Mesendoderm (in vitro differentiated cells): ENCODE data around the gene NHERF1.

Experiments
- DNase-seq: peaks from one replicate; pipeline ENCODE4 v3.0.0; 2013
- H2AK5ac ChIP-seq: 2 replicates; pipeline ENCODE4 v1.6.1; 2013; ENCODE audit warnings: low read length, inconsistent platforms
- H2BK120ac ChIP-seq: 2 replicates; pipeline ENCODE4 v1.6.1; 2013; ENCODE audit warnings: low read depth, mild to moderate bottlenecking, low read length, moderate library complexity, mixed read lengths
- H2BK15ac ChIP-seq: replicated peaks from 2 replicates; pipeline ENCODE4 v1.6.1; 2013; ENCODE audit warnings: low read depth, mild to moderate bottlenecking, moderate library complexity
- H2BK5ac ChIP-seq: 2 replicates; pipeline ENCODE4 v1.6.1; 2013; ENCODE audit warnings: low read length, inconsistent platforms
- H3K18ac ChIP-seq: 2 replicates; pipeline ENCODE4 v1.6.1; 2013; ENCODE audit warnings: mild to moderate bottlenecking, low read length, mixed read lengths
- H3K23ac ChIP-seq: one replicate; pipeline ENCODE4 v1.6.1; 2013; ENCODE audit warnings: low read length
- H3K27ac ChIP-seq: 2 replicates; pipeline ENCODE4 v1.5.1; 2013; ENCODE audit warnings: low read depth, mild to moderate bottlenecking, inconsistent platforms, low read length, moderate library complexity
- H3K27me3 ChIP-seq: 2 replicates; pipeline ENCODE4 v1.6.1; 2013; ENCODE audit warnings: low read length, control low read depth, mild to moderate bottlenecking, inconsistent platforms; ENCODE audit not compliant: insufficient read depth, poor library complexity
- H3K36me3 ChIP-seq: 2 replicates; pipeline ENCODE4 v1.6.1; 2013; ENCODE audit warnings: low read length, inconsistent platforms; ENCODE audit not compliant: control insufficient read depth, insufficient read depth
- H3K4ac ChIP-seq: one replicate; pipeline ENCODE4 v1.6.1; 2013; ENCODE audit warnings: low read depth, mild to moderate bottlenecking, low read length, moderate library complexity
- H3K4me1 ChIP-seq: 2 replicates; pipeline ENCODE4 v1.6.1; 2013; ENCODE audit warnings: low read depth, low read length, inconsistent platforms; ENCODE audit not compliant: control insufficient read depth
- H3K4me2 ChIP-seq: 2 replicates; pipeline ENCODE4 v1.6.1; 2013; ENCODE audit warnings: low read length
- H3K4me3 ChIP-seq: 2 replicates; pipeline ENCODE4 v1.5.1; 2013; ENCODE audit warnings: mild to moderate bottlenecking, low read length
- H3K56ac ChIP-seq: one replicate; pipeline ENCODE4 v1.6.1; 2013; ENCODE audit warnings: low read length
- H3K79me1 ChIP-seq: 2 replicates; pipeline ENCODE4 v1.6.1; 2013; ENCODE audit warnings: low read length, inconsistent platforms
- H3K79me2 ChIP-seq: 2 replicates; pipeline ENCODE4 v1.6.1; 2013; ENCODE audit warnings: mild to moderate bottlenecking, low read length; ENCODE audit not compliant: control insufficient read depth, insufficient read depth
- H3K9ac ChIP-seq: 2 replicates; pipeline ENCODE4 v1.6.1; 2013; ENCODE audit warnings: low read length, inconsistent platforms
- H4K5ac ChIP-seq: one replicate; pipeline ENCODE4 v1.6.1; 2013; ENCODE audit warnings: low read length
- H4K8ac ChIP-seq: one replicate; pipeline ENCODE4 v1.6.1; 2013; ENCODE audit warnings: low read depth, mild to moderate bottlenecking, control low read depth, low read length, moderate library complexity
- WGBS: extraction: QIAGEN DNeasy Blood & Tissue Kit; methylation state at CpG from one replicate; pipeline ENCODE4 v1.1.7; 2013; ENCODE audit warnings: low lambda C conversion rate, missing lambda C conversion rate; ENCODE audit not compliant: insufficient coverage; ENCODE audit errors: extremely low coverage; 5-methylcytosine and 5-hydroxymethylcytosine counted together

NHERF1 gene

DNA sequence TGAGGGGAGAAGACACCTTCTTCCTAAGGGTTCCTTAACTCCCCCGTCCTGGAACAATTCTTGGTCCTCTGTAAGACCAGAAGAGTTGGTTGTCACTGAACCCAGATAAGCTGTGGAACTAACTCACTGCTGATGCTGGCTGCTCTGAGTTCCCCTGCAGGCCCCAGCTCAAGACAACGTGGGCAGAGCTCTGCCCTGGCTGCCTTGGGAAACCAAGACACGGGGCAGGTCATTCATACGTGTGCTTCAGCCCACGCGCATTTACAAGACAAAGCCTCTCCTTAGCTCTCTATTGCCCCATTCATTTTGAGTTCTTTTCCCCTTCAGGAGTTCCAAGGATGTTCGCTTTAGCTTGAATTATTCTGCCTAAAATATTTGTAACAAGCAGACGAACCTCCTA lies 31.1 kb downstream of the NHERF1 start:
- DNase-seq: no peak
- Histone ChIP-seq H3K9ac (no peak overlapping the region), H3K18ac (no peak overlapping the region), H3K4ac (no peak overlapping the region), H3K79me1 (peaks cover 20% of the 10 kb centered on the region), H2BK15ac (no peak overlapping the region), H3K36me3 (no peaks in the 10 kb centered on the region), H4K5ac (no peak overlapping the region), H2AK5ac (no peak overlapping the region), H3K23ac (no peak overlapping the region), H3K4me2 (no peak overlapping the region), H3K27me3 (no peaks in the 10 kb centered on the region), H3K4me3 (no peak overlapping the region), H2BK5ac (no peak overlapping the region), H3K79me2 (peaks cover 13% of the 10 kb centered on the region), H3K27ac (no peak overlapping the region), H3K56ac (no peak overlapping the region), H2BK120ac (no peak overlapping the region), H3K4me1 (peaks cover 3% of the 10 kb centered on the region), H4K8ac (no peak overlapping the region)
- no CpG with 5 or more reads among the region's 8 CpGs for WGBS

DNA sequence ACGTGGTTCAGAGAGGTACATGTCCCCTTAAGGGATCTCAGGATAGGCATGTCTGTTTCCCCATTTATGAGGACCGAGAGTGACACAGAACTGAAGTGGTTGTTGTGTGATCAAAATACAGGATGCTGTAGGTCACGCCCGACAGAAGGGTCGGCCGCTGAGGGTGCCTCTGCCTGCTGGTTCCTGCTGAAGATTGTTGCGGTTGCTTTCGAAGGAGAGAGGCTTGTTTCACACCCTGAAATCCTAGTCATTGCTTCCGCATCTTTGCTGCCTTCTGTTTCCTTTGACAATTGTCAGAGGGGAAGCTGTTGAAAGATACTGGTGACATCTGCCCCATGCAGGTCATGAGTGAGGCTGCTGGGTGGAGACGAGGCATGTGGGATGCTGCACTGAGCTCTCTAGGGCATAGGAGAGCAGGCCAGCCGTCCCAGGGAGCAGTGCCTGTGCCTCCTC lies 31.5 kb downstream of the NHERF1 start:
- Histone ChIP-seq H3K4me2 (no peak overlapping the region), H3K36me3 (no peaks in the 10 kb centered on the region), H3K4me1 (peaks cover 3% of the 10 kb centered on the region), H3K79me2 (peaks cover 13% of the 10 kb centered on the region), H2BK120ac (no peak overlapping the region), H4K8ac (no peak overlapping the region), H3K23ac (no peak overlapping the region), H2AK5ac (no peak overlapping the region), H3K56ac (no peak overlapping the region), H2BK15ac (no peak overlapping the region), H3K9ac (no peak overlapping the region), H3K18ac (no peak overlapping the region), H3K27ac (no peak overlapping the region), H3K4ac (no peak overlapping the region), H3K27me3 (no peaks in the 10 kb centered on the region), H3K4me3 (no peak overlapping the region), H3K79me1 (peaks cover 20% of the 10 kb centered on the region), H4K5ac (no peak overlapping the region), H2BK5ac (no peak overlapping the region)
- DNase-seq: no peak
- no CpG with 5 or more reads among the region's 11 CpGs for WGBS

DNA sequence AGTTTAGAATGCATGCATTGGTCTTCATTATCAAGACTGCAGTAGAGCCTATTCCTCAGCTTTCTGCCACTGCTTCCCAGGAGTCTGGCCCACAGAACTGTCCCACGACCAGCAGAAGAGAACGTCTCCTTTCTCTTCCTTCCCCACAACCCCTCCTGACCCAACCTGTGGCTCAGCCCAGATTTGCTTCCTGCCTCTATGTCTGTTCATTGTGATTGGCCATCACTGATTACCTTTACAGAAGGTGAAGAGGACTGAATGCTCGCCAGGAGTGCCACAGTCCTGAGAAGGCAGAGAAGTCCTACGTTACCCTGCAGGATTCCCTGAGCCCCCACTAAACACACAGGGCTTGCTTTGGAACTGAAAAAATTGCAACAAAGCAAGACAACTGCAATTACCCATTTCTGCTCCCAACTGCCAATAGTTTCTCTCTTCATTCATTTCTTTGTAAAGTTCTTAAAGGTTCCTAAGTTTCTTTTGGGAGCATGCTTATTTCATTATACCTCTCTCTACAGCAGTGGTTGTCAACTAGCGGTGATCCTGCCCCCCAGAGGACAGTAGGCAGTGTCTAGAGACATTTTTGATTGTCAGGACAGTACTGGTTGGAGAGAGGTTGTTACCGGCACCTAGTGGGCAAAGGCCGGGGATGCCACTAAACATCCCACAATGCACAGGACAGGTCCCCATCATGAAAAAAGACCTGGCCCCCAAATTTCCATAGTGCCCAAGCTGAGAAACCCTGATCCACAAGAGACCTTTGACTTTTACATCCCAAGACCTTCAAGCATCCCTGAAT lies 32.2 kb downstream of the NHERF1 start:
- Histone ChIP-seq H3K4me3 (no peak overlapping the region), H3K79me1 (peaks cover 17% of the 10 kb centered on the region), H3K27ac (no peak overlapping the region), H3K79me2 (peaks cover 7% of the 10 kb centered on the region), H2BK120ac (no peak overlapping the region), H3K4ac (no peak overlapping the region), H3K18ac (no peak overlapping the region), H4K5ac (no peak overlapping the region), H2AK5ac (no peak overlapping the region), H3K4me2 (no peak overlapping the region), H2BK5ac (no peak overlapping the region), H3K56ac (no peak overlapping the region), H3K23ac (no peak overlapping the region), H2BK15ac (no peak overlapping the region), H4K8ac (no peak overlapping the region), H3K27me3 (no peaks in the 10 kb centered on the region), H3K36me3 (no peaks in the 10 kb centered on the region), H3K9ac (no peak overlapping the region), H3K4me1 (no peaks in the 10 kb centered on the region)
- DNase-seq: peak; percentile 82
- no CpG with 5 or more reads among the region's 7 CpGs for WGBS

DNA sequence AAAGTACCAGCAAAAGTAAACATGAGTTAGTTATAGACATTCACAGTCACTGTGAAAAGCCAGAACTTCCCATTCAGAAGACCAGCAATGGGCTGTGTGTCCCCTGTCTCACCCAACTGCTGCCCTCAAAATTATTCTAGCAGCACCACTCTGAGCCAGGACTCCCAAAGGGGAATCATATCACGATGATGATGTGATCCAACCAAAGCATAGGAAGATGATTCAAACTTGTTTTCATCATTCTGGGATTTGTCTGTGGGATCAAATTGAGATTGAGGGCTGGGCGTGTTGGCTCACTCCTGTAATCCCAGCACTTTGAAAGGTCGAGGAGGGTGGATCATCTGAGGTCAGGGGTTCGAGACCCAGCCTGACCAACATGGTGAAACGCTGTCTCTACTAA lies 34.1 kb downstream of the NHERF1 start:
- Histone ChIP-seq H3K36me3 (no peaks in the 10 kb centered on the region), H3K18ac (no peak overlapping the region), H3K4me3 (no peak overlapping the region), H2BK120ac (no peak overlapping the region), H2BK15ac (no peak overlapping the region), H4K5ac (no peak overlapping the region), H3K79me2 (peaks cover 4% of the 10 kb centered on the region), H3K23ac (no peak overlapping the region), H4K8ac (no peak overlapping the region), H3K79me1 (peaks cover 9% of the 10 kb centered on the region), H2AK5ac (no peak overlapping the region), H3K56ac (no peak overlapping the region), H3K27ac (no peak overlapping the region), H3K4ac (no peak overlapping the region), H2BK5ac (no peak overlapping the region), H3K9ac (no peak overlapping the region), H3K4me1 (no peaks in the 10 kb centered on the region), H3K27me3 (no peaks in the 10 kb centered on the region), H3K4me2 (no peak overlapping the region)
- no peak for DNase-seq
- WGBS: no CpG with 5 or more reads among the region's 5 CpGs

DNA sequence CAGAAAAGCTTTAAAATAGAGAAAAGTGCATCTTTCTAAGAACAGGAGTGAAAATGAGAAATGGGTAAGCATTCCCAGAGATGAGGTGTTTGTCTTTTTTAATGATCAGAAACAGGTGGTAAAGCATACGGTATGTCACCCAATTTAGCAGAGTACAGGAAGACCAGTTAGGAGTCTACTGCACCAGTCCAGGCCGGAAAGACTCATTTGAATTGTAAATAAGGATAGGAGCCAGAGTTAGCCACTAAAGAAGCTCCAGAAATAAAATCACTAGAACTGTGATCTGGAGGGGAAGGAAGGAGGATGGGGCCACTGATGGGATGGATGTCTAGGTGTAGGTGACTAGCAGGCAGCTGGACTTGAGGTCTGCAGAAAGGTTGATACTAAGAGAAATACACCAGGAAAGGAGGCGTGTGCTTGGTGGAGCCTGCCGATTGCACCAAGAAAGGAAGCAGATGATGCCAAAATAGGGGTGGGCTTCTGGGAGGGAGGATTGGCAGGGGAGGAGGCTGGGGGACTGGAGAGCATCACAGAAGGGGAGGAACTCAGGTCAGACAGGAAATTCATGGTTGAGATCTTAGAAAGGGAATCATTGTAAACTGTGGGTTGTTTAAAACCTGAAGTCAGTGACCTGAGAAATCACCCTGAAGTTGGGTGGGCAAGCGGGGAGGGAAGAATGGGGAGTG lies 35.8 kb downstream of the NHERF1 start:
- Histone ChIP-seq H4K8ac (no peak overlapping the region), H3K36me3 (peaks cover 2% of the 10 kb centered on the region)

More for the DNA sequence above, 35.8 kb downstream of the NHERF1 start:
- H3K4me3 ChIP-seq: no peak overlapping the region
- H3K79me2 ChIP-seq: no peaks in the 10 kb centered on the region
- H4K5ac ChIP-seq: no peak overlapping the region
- H3K4me2 ChIP-seq: no peak overlapping the region
- no peak for DNase-seq
- no peaks in the 10 kb centered on the region for H3K27me3 ChIP-seq
- no peak overlapping the region for H2BK5ac ChIP-seq
- H2BK15ac ChIP-seq: no peak overlapping the region
- H3K27ac ChIP-seq: no peak overlapping the region
- no peak overlapping the region for H3K18ac ChIP-seq
- no peak overlapping the region for H3K9ac ChIP-seq
- H3K4ac ChIP-seq: no peak overlapping the region
- no peak overlapping the region for H2BK120ac ChIP-seq
- peaks cover 3% of the 10 kb centered on the region for H3K79me1 ChIP-seq
- H3K56ac ChIP-seq: no peak overlapping the region
- H2AK5ac ChIP-seq: no peak overlapping the region
- H3K4me1 ChIP-seq: no peaks in the 10 kb centered on the region
- WGBS: no CpG with 5 or more reads among the region's 5 CpGs
- no peak overlapping the region for H3K23ac ChIP-seq
